NCI-H460 (cell line): ENCODE results near the gene CCDC92B. TPM values are rescaled to one million over a fixed set of nuclear protein-coding genes. Genes with fewer than 3 reads are reported as not detected.
"Not testable (repeated sequence)": the region's sequence is repeated elsewhere in the genome, so short reads cannot be mapped to it uniquely, and the experiment has no call there.

ENCODE experiments used
- DNase-seq: peaks from one replicate; pipeline ENCODE4 v3.0.0-alpha.2; 2016; ENCODE audit warnings: low read depth; ENCODE audit errors: extremely low read depth
- polyA plus RNA-seq: library from polyadenylated mRNA; depleted of rRNA; stranded (reverse); fragments of >200 nt; gene quantifications from 2 replicates; pipeline ENCODE4 v1.2.3, GENCODE V29; 2014; cell fraction: nucleus; rRNA removed
- total RNA-seq: library from RNA; depleted of rRNA; stranded (reverse); fragments of >200 nt; shearing (Covaris generic); gene quantifications from 2 replicates; pipeline ENCODE4 v1.2.3, GENCODE V29; 2014; rRNA removed

The CCDC92B gene
- not detected in 2 replicates for total RNA-seq
- polyA plus RNA-seq: not detected in 2 replicates

GRCh38 chr17:2749058-2749783, at the start of gene CCDC92B:
TSS of gene CCDC92B (minus strand) at chr17:2749652. CDS start at chr17:2735145, 14,507 bp downstream.
- DNase-seq: no peak

GRCh38 chr17:2798678-2799077, 49.2 kb upstream of the CCDC92B start:
- DNase-seq: no peak

GRCh38 chr17:2798188-2798587, 48.7 kb upstream of the CCDC92B start:
- no peak for DNase-seq

- peak; percentile 13 for DNase-seq
Observed at GRCh38 chr17:2797637-2798036, 48.2 kb upstream of the CCDC92B start.

- DNase-seq: no peak
Observed at GRCh38 chr17:2797226-2797625, 47.8 kb upstream of the CCDC92B start.

GRCh38 chr17:2796164-2797125, 47.0 kb upstream of the CCDC92B start, which contains the start of gene RAP1GAP2:
TSS of gene RAP1GAP2 (plus strand) at chr17:2796438. CDS start at chr17:2796528, 90 bp downstream.
- peak; percentile 54 for DNase-seq

- no peak for DNase-seq
Observed at GRCh38 chr17:2795441-2796163, 46.1 kb upstream of the CCDC92B start.

- DNase-seq: no peak
Observed at GRCh38 chr17:2794111-2794803, 44.8 kb upstream of the CCDC92B start.

- no peak for DNase-seq
Observed at GRCh38 chr17:2792366-2793169, 43.1 kb upstream of the CCDC92B start.

- DNase-seq: no peak
Observed at GRCh38 chr17:2789700-2790099, 40.2 kb upstream of the CCDC92B start.

GRCh38 chr17:2786176-2786881, 36.9 kb upstream of the CCDC92B start:
- peak; percentile 92 for DNase-seq

GRCh38 chr17:2785376-2785775, 35.9 kb upstream of the CCDC92B start:
- DNase-seq: not testable (repeated sequence)

- DNase-seq: no peak
Observed at GRCh38 chr17:2784864-2785263, 35.4 kb upstream of the CCDC92B start.

GRCh38 chr17:2783310-2784030, 34.0 kb upstream of the CCDC92B start:
- DNase-seq: no peak

- DNase-seq: no peak
Observed at GRCh38 chr17:2782055-2782454, 32.6 kb upstream of the CCDC92B start.

- not testable (repeated sequence) for DNase-seq
Observed at GRCh38 chr17:2781598-2781997, 32.1 kb upstream of the CCDC92B start.

GRCh38 chr17:2780931-2781454, 31.5 kb upstream of the CCDC92B start:
- no peak for DNase-seq

GRCh38 chr17:2780256-2780655, 30.8 kb upstream of the CCDC92B start:
- no peak for DNase-seq
